ENCODE measurements around the gene HMGN3.

The HMGN3 gene

GRCh38 chr6:79159846-79160245 is 74.6 kb downstream of the HMGN3 start (continued):
- TF ChIP-seq, protein P1, sequence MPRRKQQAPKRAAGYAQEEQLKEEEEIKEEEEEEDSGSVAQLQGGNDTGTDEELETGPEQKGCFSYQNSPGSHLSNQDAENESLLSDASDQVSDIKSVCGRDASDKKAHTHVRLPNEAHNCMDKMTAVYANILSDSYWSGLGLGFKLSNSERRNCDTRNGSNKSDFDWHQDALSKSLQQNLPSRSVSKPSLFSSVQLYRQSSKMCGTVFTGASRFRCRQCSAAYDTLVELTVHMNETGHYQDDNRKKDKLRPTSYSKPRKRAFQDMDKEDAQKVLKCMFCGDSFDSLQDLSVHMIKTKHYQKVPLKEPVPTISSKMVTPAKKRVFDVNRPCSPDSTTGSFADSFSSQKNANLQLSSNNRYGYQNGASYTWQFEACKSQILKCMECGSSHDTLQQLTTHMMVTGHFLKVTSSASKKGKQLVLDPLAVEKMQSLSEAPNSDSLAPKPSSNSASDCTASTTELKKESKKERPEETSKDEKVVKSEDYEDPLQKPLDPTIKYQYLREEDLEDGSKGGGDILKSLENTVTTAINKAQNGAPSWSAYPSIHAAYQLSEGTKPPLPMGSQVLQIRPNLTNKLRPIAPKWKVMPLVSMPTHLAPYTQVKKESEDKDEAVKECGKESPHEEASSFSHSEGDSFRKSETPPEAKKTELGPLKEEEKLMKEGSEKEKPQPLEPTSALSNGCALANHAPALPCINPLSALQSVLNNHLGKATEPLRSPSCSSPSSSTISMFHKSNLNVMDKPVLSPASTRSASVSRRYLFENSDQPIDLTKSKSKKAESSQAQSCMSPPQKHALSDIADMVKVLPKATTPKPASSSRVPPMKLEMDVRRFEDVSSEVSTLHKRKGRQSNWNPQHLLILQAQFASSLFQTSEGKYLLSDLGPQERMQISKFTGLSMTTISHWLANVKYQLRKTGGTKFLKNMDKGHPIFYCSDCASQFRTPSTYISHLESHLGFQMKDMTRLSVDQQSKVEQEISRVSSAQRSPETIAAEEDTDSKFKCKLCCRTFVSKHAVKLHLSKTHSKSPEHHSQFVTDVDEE (CRISPR knock-in tag; IDR thresholded peaks at IDR 0.05), result no peak
- TF ChIP-seq ZNF8 (CRISPR knock-in tag; IDR thresholded peaks at IDR 0.05), result no peak
- TF ChIP-seq RARB (CRISPR knock-in tag; IDR thresholded peaks at IDR 0.05), result no peak
- TF ChIP-seq, protein P2, sequence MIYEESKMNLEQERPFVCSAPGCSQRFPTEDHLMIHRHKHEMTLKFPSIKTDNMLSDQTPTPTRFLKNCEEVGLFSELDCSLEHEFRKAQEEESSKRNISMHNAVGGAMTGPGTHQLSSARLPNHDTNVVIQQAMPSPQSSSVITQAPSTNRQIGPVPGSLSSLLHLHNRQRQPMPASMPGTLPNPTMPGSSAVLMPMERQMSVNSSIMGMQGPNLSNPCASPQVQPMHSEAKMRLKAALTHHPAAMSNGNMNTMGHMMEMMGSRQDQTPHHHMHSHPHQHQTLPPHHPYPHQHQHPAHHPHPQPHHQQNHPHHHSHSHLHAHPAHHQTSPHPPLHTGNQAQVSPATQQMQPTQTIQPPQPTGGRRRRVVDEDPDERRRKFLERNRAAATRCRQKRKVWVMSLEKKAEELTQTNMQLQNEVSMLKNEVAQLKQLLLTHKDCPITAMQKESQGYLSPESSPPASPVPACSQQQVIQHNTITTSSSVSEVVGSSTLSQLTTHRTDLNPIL (CRISPR knock-in tag; IDR thresholded peaks at IDR 0.05; ENCODE audit: low read depth), result no peak
- TF ChIP-seq SNAI2 (CRISPR knock-in tag; IDR thresholded peaks at IDR 0.05), result no peak
- TF ChIP-seq ISL1 (CRISPR knock-in tag; IDR thresholded peaks at IDR 0.05), result no peak

DNA sequence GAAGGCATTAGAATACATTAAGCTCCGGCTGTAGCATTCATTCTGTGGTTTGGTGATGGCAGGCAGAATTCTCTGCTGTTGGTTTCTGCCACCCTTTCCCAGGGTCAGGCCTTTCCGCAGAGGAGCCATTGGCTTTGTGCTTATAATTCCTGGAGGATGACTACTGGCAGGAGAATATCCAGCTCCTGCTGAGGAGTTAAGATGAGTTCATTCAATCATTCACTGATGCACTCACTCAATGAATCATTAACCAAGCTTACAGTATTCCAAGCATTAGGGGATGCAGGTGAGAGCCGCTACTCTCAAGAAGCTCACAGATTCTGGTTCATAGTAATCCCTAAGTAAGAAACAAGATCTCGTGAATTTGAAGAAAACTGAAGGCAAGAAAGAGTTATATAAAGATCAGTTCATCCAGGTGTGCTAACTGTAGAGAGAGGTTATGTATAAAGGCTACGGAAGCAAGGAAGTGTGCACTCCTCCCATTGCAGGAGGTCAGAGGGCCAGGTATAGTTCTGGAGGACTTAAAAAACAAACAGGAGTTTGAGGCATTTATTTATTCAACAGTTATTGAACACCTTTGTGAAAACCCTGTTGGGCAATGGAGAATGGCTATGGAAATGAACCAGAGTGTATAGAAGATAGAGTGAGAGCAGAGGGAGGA is 75.5 kb downstream of the HMGN3 start:
- no peak for TF ChIP-seq ZFP30 (CRISPR knock-in tag; IDR thresholded peaks at IDR 0.05)
- ATAC-seq, result no peak

DNA sequence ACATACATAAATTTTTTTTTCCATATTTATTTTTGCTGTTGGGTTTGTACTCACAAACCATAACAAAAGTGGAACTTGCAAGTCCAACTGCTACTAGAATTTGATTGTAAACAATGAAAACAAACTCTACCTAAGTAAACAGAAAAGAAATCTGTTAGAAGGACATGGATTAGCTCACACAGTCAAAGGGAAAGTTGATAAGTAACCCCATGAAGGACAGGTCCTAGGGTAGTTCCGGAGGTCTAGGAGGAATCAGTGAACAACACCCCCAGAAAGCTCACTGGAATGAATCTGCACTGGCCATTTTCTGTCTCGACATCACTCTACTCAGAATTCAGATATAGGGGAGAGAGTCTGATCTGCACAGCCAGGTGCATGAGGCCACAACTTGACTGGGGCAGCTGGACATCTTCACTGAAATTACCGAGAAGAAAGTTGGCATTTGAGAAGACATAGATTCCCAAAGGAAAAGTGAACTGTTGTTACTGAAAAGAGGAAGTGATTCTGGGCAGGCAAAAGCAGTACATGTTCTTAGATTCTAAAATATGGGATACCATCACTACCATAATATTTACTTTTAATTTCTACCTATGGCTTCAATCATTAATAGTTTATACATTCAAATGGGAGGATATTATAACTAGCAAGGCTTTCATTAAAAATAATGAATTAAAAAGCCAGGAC is 76.4 kb downstream of the HMGN3 start:
- no peak for ATAC-seq
- no peak for TF ChIP-seq BACH2 (CRISPR knock-in tag; IDR thresholded peaks at IDR 0.05; ENCODE audit: borderline replicate concordance)
- TF ChIP-seq, protein P3, sequence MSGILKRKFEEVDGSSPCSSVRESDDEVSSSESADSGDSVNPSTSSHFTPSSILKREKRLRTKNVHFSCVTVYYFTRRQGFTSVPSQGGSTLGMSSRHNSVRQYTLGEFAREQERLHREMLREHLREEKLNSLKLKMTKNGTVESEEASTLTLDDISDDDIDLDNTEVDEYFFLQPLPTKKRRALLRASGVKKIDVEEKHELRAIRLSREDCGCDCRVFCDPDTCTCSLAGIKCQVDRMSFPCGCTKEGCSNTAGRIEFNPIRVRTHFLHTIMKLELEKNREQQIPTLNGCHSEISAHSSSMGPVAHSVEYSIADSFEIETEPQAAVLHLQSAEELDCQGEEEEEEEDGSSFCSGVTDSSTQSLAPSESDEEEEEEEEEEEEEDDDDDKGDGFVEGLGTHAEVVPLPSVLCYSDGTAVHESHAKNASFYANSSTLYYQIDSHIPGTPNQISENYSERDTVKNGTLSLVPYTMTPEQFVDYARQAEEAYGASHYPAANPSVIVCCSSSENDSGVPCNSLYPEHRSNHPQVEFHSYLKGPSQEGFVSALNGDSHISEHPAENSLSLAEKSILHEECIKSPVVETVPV (CRISPR knock-in tag; IDR thresholded peaks at IDR 0.05), result no peak
- TF ChIP-seq ZC3H10 (CRISPR knock-in tag; IDR thresholded peaks at IDR 0.05), result no peak
- TF ChIP-seq, protein P1 (CRISPR knock-in tag; IDR thresholded peaks at IDR 0.05), result no peak
- TF ChIP-seq, protein P4, sequence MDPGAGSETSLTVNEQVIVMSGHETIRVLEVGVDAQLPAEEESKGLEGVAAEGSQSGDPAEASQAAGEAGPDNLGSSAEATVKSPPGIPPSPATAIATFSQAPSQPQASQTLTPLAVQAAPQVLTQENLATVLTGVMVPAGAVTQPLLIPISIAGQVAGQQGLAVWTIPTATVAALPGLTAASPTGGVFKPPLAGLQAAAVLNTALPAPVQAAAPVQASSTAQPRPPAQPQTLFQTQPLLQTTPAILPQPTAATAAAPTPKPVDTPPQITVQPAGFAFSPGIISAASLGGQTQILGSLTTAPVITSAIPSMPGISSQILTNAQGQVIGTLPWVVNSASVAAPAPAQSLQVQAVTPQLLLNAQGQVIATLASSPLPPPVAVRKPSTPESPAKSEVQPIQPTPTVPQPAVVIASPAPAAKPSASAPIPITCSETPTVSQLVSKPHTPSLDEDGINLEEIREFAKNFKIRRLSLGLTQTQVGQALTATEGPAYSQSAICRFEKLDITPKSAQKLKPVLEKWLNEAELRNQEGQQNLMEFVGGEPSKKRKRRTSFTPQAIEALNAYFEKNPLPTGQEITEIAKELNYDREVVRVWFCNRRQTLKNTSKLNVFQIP (CRISPR knock-in tag; IDR thresholded peaks at IDR 0.05; ENCODE audit: borderline replicate concordance, low read depth), result no peak
- TF ChIP-seq ZFP3 (CRISPR knock-in tag; IDR thresholded peaks at IDR 0.05), result no peak
- no peak for TF ChIP-seq TCF4 (CRISPR knock-in tag; IDR thresholded peaks at IDR 0.05; ENCODE audit: borderline replicate concordance)
- no peak for TF ChIP-seq ZNF565 (CRISPR knock-in tag; conservative IDR thresholded peaks at IDR 0.05; ENCODE audit: low read depth)
- TF ChIP-seq, protein P2 (CRISPR knock-in tag; IDR thresholded peaks at IDR 0.05; ENCODE audit: low read depth), result no peak
- no peak for TF ChIP-seq TOX (CRISPR knock-in tag; IDR thresholded peaks at IDR 0.05; ENCODE audit: borderline replicate concordance)
- TF ChIP-seq CSDC2 (CRISPR knock-in tag; IDR thresholded peaks at IDR 0.05), result no peak
- TF ChIP-seq SNAI2 (CRISPR knock-in tag; IDR thresholded peaks at IDR 0.05), result no peak
- TF ChIP-seq ZNF70 (CRISPR knock-in tag; IDR thresholded peaks at IDR 0.05), result no peak
- no peak for TF ChIP-seq ISL1 (CRISPR knock-in tag; IDR thresholded peaks at IDR 0.05)
- no peak for TF ChIP-seq ZFP30 (CRISPR knock-in tag; IDR thresholded peaks at IDR 0.05)

Measured in SK-N-SH treated with all-trans-retinoic acid at 6 μM for 48 hours (cell line).